Prostate gland (tissue), 2 donors: ENCODE data around the gene TRAF3.

Source experiments
- POLR2A ChIP-seq: fragments of 450-650 bp; IDR thresholded peaks from one replicate; pipeline ENCODE4 v1.6.1; 2016; ENCODE audit warnings: antibody characterized with exemption, mild to moderate bottlenecking
- TF ChIP-seq, protein P1 (sequence below), 4 experiments: fragments of 200-600 bp in 2 of 4; fragments of 450-650 bp in 2 of 4; sonication (generic) in 2 of 4; IDR thresholded peaks; 1 replicate in 3 of 4; 2 replicates in 1 of 4; pipeline ENCODE4 v1.5.1; 2016 to 2019; ENCODE audit warnings: antibody characterized with exemption in 4 of 4, mild to moderate bottlenecking in 2 of 4, moderate library complexity in 2 of 4

DNA sequence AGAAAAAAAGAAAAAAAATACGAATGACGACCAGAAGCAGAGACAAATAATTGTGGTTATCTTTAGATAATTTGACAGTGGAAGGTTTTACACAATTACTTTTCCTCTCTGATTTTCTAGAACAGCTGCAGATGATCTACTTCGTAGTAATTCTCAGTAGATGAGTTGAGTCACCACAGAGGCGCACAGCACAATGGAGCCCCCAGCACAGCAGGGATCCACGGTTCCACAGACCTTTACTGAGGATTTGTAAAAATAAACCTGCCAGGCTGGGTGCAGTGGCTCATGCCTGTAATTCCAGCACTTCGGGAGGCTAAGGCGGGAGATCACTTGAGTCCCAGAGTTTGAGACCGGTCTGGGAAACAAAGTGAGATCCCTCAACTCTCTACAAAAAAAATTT is 174.6 kb downstream of the TRAF3 start:
- TF ChIP-seq POLR2A, result no peak
- TF ChIP-seq, protein P1, sequence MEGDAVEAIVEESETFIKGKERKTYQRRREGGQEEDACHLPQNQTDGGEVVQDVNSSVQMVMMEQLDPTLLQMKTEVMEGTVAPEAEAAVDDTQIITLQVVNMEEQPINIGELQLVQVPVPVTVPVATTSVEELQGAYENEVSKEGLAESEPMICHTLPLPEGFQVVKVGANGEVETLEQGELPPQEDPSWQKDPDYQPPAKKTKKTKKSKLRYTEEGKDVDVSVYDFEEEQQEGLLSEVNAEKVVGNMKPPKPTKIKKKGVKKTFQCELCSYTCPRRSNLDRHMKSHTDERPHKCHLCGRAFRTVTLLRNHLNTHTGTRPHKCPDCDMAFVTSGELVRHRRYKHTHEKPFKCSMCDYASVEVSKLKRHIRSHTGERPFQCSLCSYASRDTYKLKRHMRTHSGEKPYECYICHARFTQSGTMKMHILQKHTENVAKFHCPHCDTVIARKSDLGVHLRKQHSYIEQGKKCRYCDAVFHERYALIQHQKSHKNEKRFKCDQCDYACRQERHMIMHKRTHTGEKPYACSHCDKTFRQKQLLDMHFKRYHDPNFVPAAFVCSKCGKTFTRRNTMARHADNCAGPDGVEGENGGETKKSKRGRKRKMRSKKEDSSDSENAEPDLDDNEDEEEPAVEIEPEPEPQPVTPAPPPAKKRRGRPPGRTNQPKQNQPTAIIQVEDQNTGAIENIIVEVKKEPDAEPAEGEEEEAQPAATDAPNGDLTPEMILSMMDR (IDR thresholded peaks at IDR 0.05), result no peak
